SJSA1 (cell line): ENCODE data around the gene TAS2R43. TPM values are rescaled to one million over a fixed set of nuclear protein-coding genes. Genes with fewer than 3 reads are reported as not detected.
"Not testable (repeated sequence)": the region's sequence is repeated elsewhere in the genome, so short reads cannot be mapped to it uniquely, and the experiment has no call there.

ENCODE experiments used
- DNase-seq, 2 experiments: peaks; one replicate each; pipeline ENCODE4 v3.0.0-alpha.2; 2015 to 2020; ENCODE audit warnings: low spot score in 2 of 2, low read depth in 1 of 2
- H3K27ac ChIP-seq: fragments of 250-450 bp; sonication (Bioruptor Pico); 2 replicates; pipeline ENCODE4 v1.5.1; 2020; ENCODE audit warnings: mild to moderate bottlenecking, moderate library complexity
- H3K27me3 ChIP-seq: fragments of 250-450 bp; sonication (Bioruptor Pico); replicated peaks from 2 replicates; pipeline ENCODE4 v1.5.1; 2020; ENCODE audit warnings: mild to moderate bottlenecking, moderate library complexity
- H3K36me3 ChIP-seq: fragments of 250-450 bp; sonication (Bioruptor Pico); 2 replicates; pipeline ENCODE4 v1.5.1; 2020; ENCODE audit warnings: mild to moderate bottlenecking
- H3K4me1 ChIP-seq: fragments of 250-450 bp; sonication (Bioruptor Pico); replicated peaks from 2 replicates; pipeline ENCODE4 v1.6.1; 2021; ENCODE audit warnings: mild to moderate bottlenecking
- H3K4me3 ChIP-seq: fragments of 250-450 bp; sonication (Bioruptor Pico); 2 replicates; pipeline ENCODE4 v1.5.1; 2020; ENCODE audit warnings: mild to moderate bottlenecking
- H3K9me3 ChIP-seq: fragments of 250-450 bp; sonication (Bioruptor Pico); replicated peaks from 2 replicates; pipeline ENCODE4 v1.5.1; 2020; ENCODE audit warnings: mild to moderate bottlenecking
- total RNA-seq: library from RNA; depleted of rRNA; stranded (reverse); fragments of >200 nt; shearing (Covaris generic); gene quantifications from 2 replicates; pipeline ENCODE4 v1.2.3, GENCODE V29; 2014; rRNA removed

TAS2R43 gene
- total RNA-seq: 0.29 TPM in 1 of 2 replicates, not detected in the other

- no peaks in the 10 kb centered on the region for H3K4me1 ChIP-seq
Observed at GRCh38 chr12:11092128-11092527, at the start of gene TAS2R43. TSS of gene TAS2R43 (minus strand) at chr12:11092313. CDS start at chr12:11092229, 84 bp downstream.

GRCh38 chr12:11136075-11136474 lies 44.0 kb upstream of the TAS2R43 start:
- H3K27ac ChIP-seq: no peak overlapping the region
- H3K4me3 ChIP-seq: no peak overlapping the region
- H3K27me3 ChIP-seq: no peaks in the 10 kb centered on the region
- no peak for DNase-seq
- no peaks in the 10 kb centered on the region for H3K36me3 ChIP-seq
- H3K9me3 ChIP-seq: no peaks in the 10 kb centered on the region
- H3K4me1 ChIP-seq: no peaks in the 10 kb centered on the region

More at GRCh38 chr12:11092128-11092527, at the start of gene TAS2R43:
- H3K9me3 ChIP-seq: no peaks in the 10 kb centered on the region
- H3K27me3 ChIP-seq: no peaks in the 10 kb centered on the region
- DNase-seq: no peak
- no peaks in the 10 kb centered on the region for H3K36me3 ChIP-seq
- H3K4me3 ChIP-seq: no peak within 1 kb of the TSS
- no peak within 1 kb of the TSS for H3K27ac ChIP-seq

GRCh38 chr12:11134305-11134704 lies 42.2 kb upstream of the TAS2R43 start, which contains the start of gene TAS2R30:
TSS of gene TAS2R30 (minus strand) at chr12:11134644. CDS start at chr12:11134244, 400 bp downstream.
- DNase-seq: no peak
- H3K4me1 ChIP-seq: no peaks in the 10 kb centered on the region
- H3K4me3 ChIP-seq: no peak within 1 kb of the TSS
- H3K36me3 ChIP-seq: no peaks in the 10 kb centered on the region
- no peaks in the 10 kb centered on the region for H3K9me3 ChIP-seq
- no peak within 1 kb of the TSS for H3K27ac ChIP-seq
- no peaks in the 10 kb centered on the region for H3K27me3 ChIP-seq

- H3K4me3 ChIP-seq: no peak overlapping the region
- no peak overlapping the region for H3K27ac ChIP-seq
- H3K4me1 ChIP-seq: no peaks in the 10 kb centered on the region
- DNase-seq: no peak
- H3K36me3 ChIP-seq: no peaks in the 10 kb centered on the region
- no peaks in the 10 kb centered on the region for H3K27me3 ChIP-seq
- no peaks in the 10 kb centered on the region for H3K9me3 ChIP-seq
Observed at GRCh38 chr12:11133816-11134215, 41.7 kb upstream of the TAS2R43 start.

GRCh38 chr12:11133162-11133561 lies 41.0 kb upstream of the TAS2R43 start:
- H3K27ac ChIP-seq: no peak overlapping the region
- no peaks in the 10 kb centered on the region for H3K4me1 ChIP-seq
- H3K4me3 ChIP-seq: no peak overlapping the region
- H3K9me3 ChIP-seq: no peaks in the 10 kb centered on the region
- H3K36me3 ChIP-seq: no peaks in the 10 kb centered on the region
- no peak for DNase-seq
- no peaks in the 10 kb centered on the region for H3K27me3 ChIP-seq

- H3K27ac ChIP-seq: no peak overlapping the region
Observed at GRCh38 chr12:11130999-11131398, 38.9 kb upstream of the TAS2R43 start.

GRCh38 chr12:11130382-11130781 lies 38.3 kb upstream of the TAS2R43 start:
- no peak overlapping the region for H3K4me3 ChIP-seq
- no peaks in the 10 kb centered on the region for H3K9me3 ChIP-seq
- no peaks in the 10 kb centered on the region for H3K4me1 ChIP-seq
- no peaks in the 10 kb centered on the region for H3K27me3 ChIP-seq
- H3K27ac ChIP-seq: no peak overlapping the region
- no peak for DNase-seq
- H3K36me3 ChIP-seq: no peaks in the 10 kb centered on the region

More at GRCh38 chr12:11130999-11131398, 38.9 kb upstream of the TAS2R43 start:
- Histone ChIP-seq H3K27me3 (no peaks in the 10 kb centered on the region), H3K36me3 (no peaks in the 10 kb centered on the region), H3K9me3 (no peaks in the 10 kb centered on the region), H3K4me3 (no peak overlapping the region), H3K4me1 (no peaks in the 10 kb centered on the region)
- DNase-seq: no peak

- H3K36me3 ChIP-seq, H3K27ac ChIP-seq, H3K9me3 ChIP-seq, H3K4me1 ChIP-seq, H3K27me3 ChIP-seq, DNase-seq, H3K4me3 ChIP-seq: not testable (repeated sequence)
Observed at GRCh38 chr12:11114130-11114529, 22.0 kb upstream of the TAS2R43 start.

- H3K27ac ChIP-seq, H3K4me1 ChIP-seq, DNase-seq, H3K4me3 ChIP-seq, H3K27me3 ChIP-seq, H3K9me3 ChIP-seq, H3K36me3 ChIP-seq: not testable (repeated sequence)
Observed at GRCh38 chr12:11111213-11111612, 19.1 kb upstream of the TAS2R43 start.

- 0 out of 2 replicates have a peak, but pooled peaks cover 4% of the 10 kb centered on the region for H3K9me3 ChIP-seq
- no peak overlapping the region for H3K4me3 ChIP-seq
- H3K4me1 ChIP-seq: no peaks in the 10 kb centered on the region
- no peaks in the 10 kb centered on the region for H3K27me3 ChIP-seq
- DNase-seq: no peak
- H3K27ac ChIP-seq: no peak overlapping the region
- peaks cover 3% of the 10 kb centered on the region for H3K36me3 ChIP-seq
Observed at GRCh38 chr12:11108862-11109261, 16.7 kb upstream of the TAS2R43 start.

GRCh38 chr12:11107719-11108118 lies 15.6 kb upstream of the TAS2R43 start:
- Histone ChIP-seq H3K36me3 (peaks cover 3% of the 10 kb centered on the region), H3K27me3 (no peaks in the 10 kb centered on the region), H3K9me3 (0 out of 2 replicates have a peak, but pooled peaks cover 4% of the 10 kb centered on the region), H3K4me1 (no peaks in the 10 kb centered on the region), H3K27ac (no peak overlapping the region), H3K4me3 (no peak overlapping the region)
- no peak for DNase-seq

- DNase-seq: no peak
- H3K4me3 ChIP-seq: no peak overlapping the region
Observed at GRCh38 chr12:11106288-11106687, 14.2 kb upstream of the TAS2R43 start.

GRCh38 chr12:11105546-11105945 lies 13.4 kb upstream of the TAS2R43 start:
- H3K27me3 ChIP-seq: no peaks in the 10 kb centered on the region
- DNase-seq: no peak
- H3K4me3 ChIP-seq: no peak overlapping the region
- H3K36me3 ChIP-seq: peaks cover 3% of the 10 kb centered on the region
- no peak overlapping the region for H3K27ac ChIP-seq
- H3K4me1 ChIP-seq: no peaks in the 10 kb centered on the region
- 0 out of 2 replicates have a peak, but pooled peaks cover 1% of the 10 kb centered on the region for H3K9me3 ChIP-seq

More at GRCh38 chr12:11106288-11106687, 14.2 kb upstream of the TAS2R43 start:
- H3K27ac ChIP-seq: no peak overlapping the region
- H3K4me1 ChIP-seq: no peaks in the 10 kb centered on the region
- H3K36me3 ChIP-seq: peaks cover 3% of the 10 kb centered on the region
- H3K9me3 ChIP-seq: 0 out of 2 replicates have a peak, but pooled peaks cover 4% of the 10 kb centered on the region
- H3K27me3 ChIP-seq: no peaks in the 10 kb centered on the region

GRCh38 chr12:11094910-11095309 lies 2.8 kb upstream of the TAS2R43 start:
- H3K4me3 ChIP-seq, H3K4me1 ChIP-seq, H3K9me3 ChIP-seq, H3K27me3 ChIP-seq, H3K27ac ChIP-seq, DNase-seq, H3K36me3 ChIP-seq: not testable (repeated sequence)

GRCh38 chr12:11089246-11089645 lies 2.9 kb downstream of the TAS2R43 start:
- Histone ChIP-seq H3K27ac (no peak overlapping the region), H3K4me3 (no peak overlapping the region), H3K27me3 (no peaks in the 10 kb centered on the region), H3K4me1 (no peaks in the 10 kb centered on the region), H3K36me3 (no peaks in the 10 kb centered on the region), H3K9me3 (no peaks in the 10 kb centered on the region)
- DNase-seq: no peak
